ENCODE results near the gene KLC3.

DNA sequence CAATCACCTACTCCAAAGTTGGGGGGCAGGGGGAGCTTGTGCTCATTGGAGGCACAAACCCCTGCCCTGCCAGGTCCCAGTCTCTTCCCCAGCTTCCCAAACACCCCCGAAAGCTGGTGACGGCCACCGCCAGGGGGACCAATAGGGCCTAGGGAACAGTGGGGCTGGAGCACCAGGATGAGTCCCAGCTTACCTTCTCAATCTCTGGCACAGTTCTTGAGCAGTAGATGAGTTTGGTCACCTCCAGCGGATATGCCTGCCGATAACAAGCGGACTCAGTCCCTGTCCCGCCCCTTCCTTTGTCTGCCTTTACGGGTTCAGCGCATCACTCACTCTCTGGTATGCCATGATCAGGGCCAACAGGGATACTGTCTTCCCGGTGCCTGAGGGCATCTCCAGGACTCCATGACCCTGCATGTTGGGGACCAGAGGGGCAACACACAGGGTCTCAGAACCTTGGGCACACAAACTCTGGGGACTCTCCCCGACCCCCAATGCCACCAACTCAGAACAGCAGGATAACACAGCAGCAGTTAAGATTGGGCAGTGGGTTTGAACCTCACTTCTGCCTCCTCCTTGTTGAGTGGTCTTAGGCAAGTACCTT is 28.3 kb downstream of the KLC3 start:
- no peak for TF ChIP-seq EZH2phosphoT487 (conservative IDR thresholded peaks at IDR 0.05; ENCODE audit: low read length)
- TF ChIP-seq, protein P1, sequence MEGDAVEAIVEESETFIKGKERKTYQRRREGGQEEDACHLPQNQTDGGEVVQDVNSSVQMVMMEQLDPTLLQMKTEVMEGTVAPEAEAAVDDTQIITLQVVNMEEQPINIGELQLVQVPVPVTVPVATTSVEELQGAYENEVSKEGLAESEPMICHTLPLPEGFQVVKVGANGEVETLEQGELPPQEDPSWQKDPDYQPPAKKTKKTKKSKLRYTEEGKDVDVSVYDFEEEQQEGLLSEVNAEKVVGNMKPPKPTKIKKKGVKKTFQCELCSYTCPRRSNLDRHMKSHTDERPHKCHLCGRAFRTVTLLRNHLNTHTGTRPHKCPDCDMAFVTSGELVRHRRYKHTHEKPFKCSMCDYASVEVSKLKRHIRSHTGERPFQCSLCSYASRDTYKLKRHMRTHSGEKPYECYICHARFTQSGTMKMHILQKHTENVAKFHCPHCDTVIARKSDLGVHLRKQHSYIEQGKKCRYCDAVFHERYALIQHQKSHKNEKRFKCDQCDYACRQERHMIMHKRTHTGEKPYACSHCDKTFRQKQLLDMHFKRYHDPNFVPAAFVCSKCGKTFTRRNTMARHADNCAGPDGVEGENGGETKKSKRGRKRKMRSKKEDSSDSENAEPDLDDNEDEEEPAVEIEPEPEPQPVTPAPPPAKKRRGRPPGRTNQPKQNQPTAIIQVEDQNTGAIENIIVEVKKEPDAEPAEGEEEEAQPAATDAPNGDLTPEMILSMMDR (IDR thresholded peaks at IDR 0.05; ENCODE audit: insufficient read depth, low read length, poor library complexity, severe bottlenecking) = no peak
